ENCODE results near the gene MCM3. TPM values are rescaled to one million over a fixed set of nuclear protein-coding genes. Genes with fewer than 3 reads are reported as not detected.

Gene MCM3
- polyA plus RNA-seq, 1 donor (not counting 4 experiments of a cell fraction or from before 2014, with no cell fraction given) = 60.9 TPM

DNA sequence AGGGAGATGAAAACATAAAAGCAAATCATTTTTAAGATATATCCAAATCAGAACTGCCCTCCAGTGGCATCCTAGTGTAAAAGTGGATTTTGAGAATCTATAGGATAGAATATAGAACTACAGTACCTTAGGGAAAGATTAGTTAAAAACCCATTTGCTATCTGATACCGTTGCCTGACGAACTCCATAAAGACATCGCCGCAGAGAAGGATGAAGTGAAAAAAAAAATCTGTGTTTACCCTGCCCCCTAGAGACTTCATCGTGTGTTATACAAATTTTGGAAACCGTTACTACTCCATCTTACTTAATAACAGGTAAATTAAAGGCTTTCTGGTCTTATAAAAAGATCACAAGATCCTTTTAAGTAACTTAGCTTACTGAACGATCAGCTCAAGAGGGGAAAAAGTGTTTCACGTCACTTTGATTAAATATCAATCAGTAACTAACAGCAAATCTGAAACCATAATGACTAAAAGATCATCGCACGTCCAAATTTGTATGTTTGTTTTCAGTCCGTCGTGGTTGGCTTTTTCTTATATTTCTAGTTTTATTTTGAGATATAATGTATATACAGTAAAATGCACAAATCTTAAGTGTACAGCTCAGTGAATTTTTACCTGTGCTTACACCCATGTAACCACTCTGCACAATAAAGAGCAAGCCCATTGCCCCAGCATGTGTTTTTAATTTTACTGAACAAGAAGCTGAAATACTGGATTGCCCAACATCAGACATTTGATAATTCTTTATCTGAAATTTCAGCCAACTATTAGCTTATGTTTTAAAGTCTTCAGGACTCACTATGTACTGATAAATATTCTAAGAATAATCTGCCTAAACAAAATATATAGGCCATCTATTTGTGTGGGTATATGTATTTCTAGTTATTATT, 881 bp upstream of the MCM3 start:
- no peak for TF ChIP-seq EZH2 (IDR thresholded peaks at IDR 0.05; ENCODE audit: low read length)
- TF ChIP-seq, protein P1, sequence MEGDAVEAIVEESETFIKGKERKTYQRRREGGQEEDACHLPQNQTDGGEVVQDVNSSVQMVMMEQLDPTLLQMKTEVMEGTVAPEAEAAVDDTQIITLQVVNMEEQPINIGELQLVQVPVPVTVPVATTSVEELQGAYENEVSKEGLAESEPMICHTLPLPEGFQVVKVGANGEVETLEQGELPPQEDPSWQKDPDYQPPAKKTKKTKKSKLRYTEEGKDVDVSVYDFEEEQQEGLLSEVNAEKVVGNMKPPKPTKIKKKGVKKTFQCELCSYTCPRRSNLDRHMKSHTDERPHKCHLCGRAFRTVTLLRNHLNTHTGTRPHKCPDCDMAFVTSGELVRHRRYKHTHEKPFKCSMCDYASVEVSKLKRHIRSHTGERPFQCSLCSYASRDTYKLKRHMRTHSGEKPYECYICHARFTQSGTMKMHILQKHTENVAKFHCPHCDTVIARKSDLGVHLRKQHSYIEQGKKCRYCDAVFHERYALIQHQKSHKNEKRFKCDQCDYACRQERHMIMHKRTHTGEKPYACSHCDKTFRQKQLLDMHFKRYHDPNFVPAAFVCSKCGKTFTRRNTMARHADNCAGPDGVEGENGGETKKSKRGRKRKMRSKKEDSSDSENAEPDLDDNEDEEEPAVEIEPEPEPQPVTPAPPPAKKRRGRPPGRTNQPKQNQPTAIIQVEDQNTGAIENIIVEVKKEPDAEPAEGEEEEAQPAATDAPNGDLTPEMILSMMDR (optimal IDR thresholded peaks at IDR 0.05 in 1 of 3, IDR thresholded peaks at IDR 0.05 in 1 of 3, conservative IDR thresholded peaks at IDR 0.05 in 1 of 3; ENCODE audit: extremely low read depth in 1 of 3, insufficient read depth in 2 of 3, low read length in 3 of 3) = peak in 1 of 3 experiments; percentile 4
- Histone ChIP-seq H3K27ac (ENCODE audit: control insufficient read depth, insufficient read depth, low read length) (no peak overlapping the region), H3K4me1 (ENCODE audit: control insufficient read depth, extremely low read depth, insufficient read depth, low read length) (peaks cover 10% of the 10 kb centered on the region), H3K4me2 (ENCODE audit: control insufficient read depth, extremely low read depth, insufficient read depth, low read depth, low read length) (peak overlapping the region; percentile 69), H3K4me3 (ENCODE audit: control insufficient read depth in 2 of 3, extremely low read depth in 1 of 3, insufficient read depth in 2 of 3, low read depth in 1 of 3, low read length in 3 of 3) (peak overlapping the region; percentile 16 to 92 (median 55)), H3K9me1 (ENCODE audit: control insufficient read depth, extremely low read depth, insufficient read depth, low read length) (no peaks in the 10 kb centered on the region), H3K9ac (ENCODE audit: control insufficient read depth, extremely low read depth, insufficient read depth, low read length) (no peak overlapping the region), H3K27me3 (ENCODE audit: control insufficient read depth, extremely low read depth, insufficient read depth, low read length) (no peaks in the 10 kb centered on the region), H3K9me3 (ENCODE audit: control insufficient read depth, low read depth, low read length) (no peaks in the 10 kb centered on the region), H2AFZ (ENCODE audit: control insufficient read depth, low read length) (peak overlapping the region; percentile 64), H4K20me1 (ENCODE audit: control insufficient read depth, extremely low read depth, insufficient read depth, low read length) (no peaks in the 10 kb centered on the region), H3K79me2 (ENCODE audit: control insufficient read depth, insufficient read depth, low read length) (peaks cover 24% of the 10 kb centered on the region), H3K36me3 (ENCODE audit: control insufficient read depth in 2 of 2, extremely low read depth in 1 of 2, insufficient read depth in 2 of 2, low read length in 2 of 2) (peaks cover 4 to 9% of the 10 kb centered on the region in 2 experiments)
- dilution Hi-C loops (cut with MboI; ENCODE audit: extremely low pct_ligation_motif_present, low sequenced_read_pairs) = no loop called here
- no peak for DNase-seq (ENCODE audit: low read depth, low spot score)
- no peak for FAIRE-seq

GRCh38 chr6:52284131-52284459, 447 bp downstream of the MCM3 start:
- Histone ChIP-seq H3K9me3 (ENCODE audit: control insufficient read depth, low read depth, low read length) (no peaks in the 10 kb centered on the region), H3K9ac (ENCODE audit: control insufficient read depth, extremely low read depth, insufficient read depth, low read length) (peak overlapping the region; percentile 88), H3K4me1 (ENCODE audit: control insufficient read depth, extremely low read depth, insufficient read depth, low read length) (peaks cover 10% of the 10 kb centered on the region), H3K4me3 (ENCODE audit: control insufficient read depth in 2 of 3, extremely low read depth in 1 of 3, insufficient read depth in 2 of 3, low read depth in 1 of 3, low read length in 3 of 3) (peak overlapping the region; percentile 71 to 95 (median 92)), H3K9me1 (ENCODE audit: control insufficient read depth, extremely low read depth, insufficient read depth, low read length) (no peaks in the 10 kb centered on the region), H3K27me3 (ENCODE audit: control insufficient read depth, extremely low read depth, insufficient read depth, low read length) (no peaks in the 10 kb centered on the region), H3K4me2 (ENCODE audit: control insufficient read depth, extremely low read depth, insufficient read depth, low read depth, low read length) (peak overlapping the region; percentile 69), H3K36me3 (ENCODE audit: control insufficient read depth in 2 of 2, extremely low read depth in 1 of 2, insufficient read depth in 2 of 2, low read length in 2 of 2) (peaks cover 4 to 12% of the 10 kb centered on the region in 2 experiments), H3K27ac (ENCODE audit: control insufficient read depth, insufficient read depth, low read length) (peak overlapping the region; percentile 73), H2AFZ (ENCODE audit: control insufficient read depth, low read length) (peak overlapping the region; percentile 92), H4K20me1 (ENCODE audit: control insufficient read depth, extremely low read depth, insufficient read depth, low read length) (no peaks in the 10 kb centered on the region), H3K79me2 (ENCODE audit: control insufficient read depth, insufficient read depth, low read length) (peaks cover 27% of the 10 kb centered on the region)
- FAIRE-seq = no peak
- no peak for DNase-seq (ENCODE audit: low read depth, low spot score)
- no peak for TF ChIP-seq EZH2 (IDR thresholded peaks at IDR 0.05; ENCODE audit: low read length)
- TF ChIP-seq, protein P1 (optimal IDR thresholded peaks at IDR 0.05 in 1 of 3, IDR thresholded peaks at IDR 0.05 in 1 of 3, conservative IDR thresholded peaks at IDR 0.05 in 1 of 3; ENCODE audit: extremely low read depth in 1 of 3, insufficient read depth in 2 of 3, low read length in 3 of 3) = no peak
- dilution Hi-C loops (cut with MboI; ENCODE audit: extremely low pct_ligation_motif_present, low sequenced_read_pairs) = no loop called here
